RWPE1 (cell line): Measurements from ENCODE around the gene PRKN.

ENCODE experiments used
- CTCF ChIA-PET: fragments of 350-600 bp; sonication (Branson Sonifier 250); formaldehyde crosslinking; extraction: SDS; loops from one replicate; lab custom pipeline; 2021; lab: Yijun Ruan, JAX
- POLR2A ChIA-PET: fragments of 400-600 bp; formaldehyde crosslinking; extraction: SDS; loops from one replicate; lab custom pipeline; 2020; ENCODE audit warnings: antibody characterized with exemption; ENCODE audit not compliant: low non-redundant PET; lab: Yijun Ruan, JAX
- DNase-seq: peaks from one replicate; pipeline ENCODE4 v3.0.0; 2012; ENCODE audit warnings: low spot score
- H3K27ac ChIP-seq: fragments of 450-650 bp; 2 replicates; pipeline ENCODE4 v1.5.1; 2017
- TF ChIP-seq, protein P1 (sequence below): fragments of 450-650 bp; conservative IDR thresholded peaks from 2 replicates; pipeline ENCODE4 v1.5.1; 2017; ENCODE audit warnings: low read depth, mild to moderate bottlenecking

Gene PRKN

DNA sequence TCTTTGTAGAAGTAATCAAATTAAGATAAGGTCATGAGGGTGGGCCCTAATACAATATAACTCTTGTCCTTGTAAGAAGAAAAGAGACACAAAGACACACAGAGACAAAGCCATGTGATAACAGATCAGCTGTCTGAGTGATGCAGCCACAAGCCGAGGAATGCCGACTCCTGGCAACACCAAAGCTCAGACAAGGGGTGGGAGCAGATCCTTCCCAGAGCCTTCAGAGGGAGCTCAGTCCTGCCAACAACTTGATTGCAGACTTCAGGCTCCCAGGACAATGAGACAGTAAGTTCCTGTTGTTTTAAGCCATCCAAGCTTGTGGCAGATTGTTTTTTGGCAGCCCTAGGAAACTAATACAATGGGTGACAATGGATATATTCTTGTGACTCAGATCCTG, 1128.7 kb downstream of the PRKN start:
- H3K27ac ChIP-seq: no peak overlapping the region
- DNase-seq: no peak
- POLR2A ChIA-PET: no interaction called here
- CTCF ChIA-PET: interaction anchor here (0.6 kb wide), 1 partner anchor 65 kb away, joined by 4 read pairs; no protein-coding TSS in a partner anchor
- TF ChIP-seq, protein P1, sequence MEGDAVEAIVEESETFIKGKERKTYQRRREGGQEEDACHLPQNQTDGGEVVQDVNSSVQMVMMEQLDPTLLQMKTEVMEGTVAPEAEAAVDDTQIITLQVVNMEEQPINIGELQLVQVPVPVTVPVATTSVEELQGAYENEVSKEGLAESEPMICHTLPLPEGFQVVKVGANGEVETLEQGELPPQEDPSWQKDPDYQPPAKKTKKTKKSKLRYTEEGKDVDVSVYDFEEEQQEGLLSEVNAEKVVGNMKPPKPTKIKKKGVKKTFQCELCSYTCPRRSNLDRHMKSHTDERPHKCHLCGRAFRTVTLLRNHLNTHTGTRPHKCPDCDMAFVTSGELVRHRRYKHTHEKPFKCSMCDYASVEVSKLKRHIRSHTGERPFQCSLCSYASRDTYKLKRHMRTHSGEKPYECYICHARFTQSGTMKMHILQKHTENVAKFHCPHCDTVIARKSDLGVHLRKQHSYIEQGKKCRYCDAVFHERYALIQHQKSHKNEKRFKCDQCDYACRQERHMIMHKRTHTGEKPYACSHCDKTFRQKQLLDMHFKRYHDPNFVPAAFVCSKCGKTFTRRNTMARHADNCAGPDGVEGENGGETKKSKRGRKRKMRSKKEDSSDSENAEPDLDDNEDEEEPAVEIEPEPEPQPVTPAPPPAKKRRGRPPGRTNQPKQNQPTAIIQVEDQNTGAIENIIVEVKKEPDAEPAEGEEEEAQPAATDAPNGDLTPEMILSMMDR: no peak

DNA sequence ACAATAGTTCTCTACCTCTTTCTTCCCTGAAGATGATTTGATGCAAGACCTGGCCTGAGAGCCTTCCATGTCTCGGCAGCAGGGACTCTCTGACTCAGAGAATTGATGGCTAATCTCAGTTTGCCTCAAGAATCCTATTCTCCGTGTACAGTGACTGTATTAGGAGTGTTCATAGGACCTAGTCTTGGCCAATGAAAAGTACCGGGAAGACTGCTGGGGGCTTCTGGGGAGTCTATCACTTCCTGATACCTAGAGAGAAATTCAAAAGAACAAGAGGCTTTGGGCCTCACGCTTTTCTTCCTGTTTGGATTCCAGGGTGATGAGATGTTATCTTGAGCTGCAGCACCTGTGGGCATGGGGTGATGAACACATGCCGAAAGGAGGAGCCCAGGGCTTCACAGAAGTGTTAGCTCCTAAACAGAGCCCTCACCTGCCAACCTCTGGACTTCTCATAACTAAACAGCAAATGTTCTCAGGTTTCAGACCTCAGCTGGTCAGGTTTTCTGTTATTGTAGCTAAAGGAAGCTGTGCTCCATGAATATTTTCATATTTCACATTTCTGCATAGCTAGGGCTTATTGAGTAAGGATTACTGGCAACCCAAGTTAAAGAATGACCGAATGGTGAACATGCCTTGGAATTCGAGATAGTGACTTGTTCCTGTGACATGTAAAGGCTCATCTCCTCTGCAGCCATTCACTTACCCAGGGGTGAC, 1130.6 kb downstream of the PRKN start:
- POLR2A ChIA-PET: no interaction called here
- no peak overlapping the region for H3K27ac ChIP-seq
- no peak for DNase-seq
- TF ChIP-seq, protein P1: no peak
- CTCF ChIA-PET: no interaction called here

DNA sequence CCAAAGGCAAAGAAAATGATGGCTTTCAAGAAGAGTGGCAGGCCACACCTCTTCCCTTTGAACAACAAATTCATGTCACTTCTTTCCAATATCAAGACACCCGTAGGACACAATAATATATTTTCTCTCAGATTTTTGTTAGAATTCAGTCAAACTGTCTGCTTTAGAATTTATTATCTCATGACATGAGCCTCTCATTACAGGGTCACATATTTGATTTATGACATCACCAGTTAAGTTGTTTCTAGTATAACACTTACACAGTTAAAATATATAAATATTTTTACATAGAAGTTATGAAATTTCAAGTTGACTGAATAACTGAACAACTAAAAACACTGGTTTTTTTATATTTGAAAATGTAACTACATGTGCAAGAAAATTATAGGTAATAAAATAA, 1133.2 kb downstream of the PRKN start:
- no peak overlapping the region for H3K27ac ChIP-seq
- no peak for DNase-seq
- ChIA-PET POLR2A (no interaction called here), CTCF (no interaction called here)
- TF ChIP-seq, protein P1: no peak

DNA sequence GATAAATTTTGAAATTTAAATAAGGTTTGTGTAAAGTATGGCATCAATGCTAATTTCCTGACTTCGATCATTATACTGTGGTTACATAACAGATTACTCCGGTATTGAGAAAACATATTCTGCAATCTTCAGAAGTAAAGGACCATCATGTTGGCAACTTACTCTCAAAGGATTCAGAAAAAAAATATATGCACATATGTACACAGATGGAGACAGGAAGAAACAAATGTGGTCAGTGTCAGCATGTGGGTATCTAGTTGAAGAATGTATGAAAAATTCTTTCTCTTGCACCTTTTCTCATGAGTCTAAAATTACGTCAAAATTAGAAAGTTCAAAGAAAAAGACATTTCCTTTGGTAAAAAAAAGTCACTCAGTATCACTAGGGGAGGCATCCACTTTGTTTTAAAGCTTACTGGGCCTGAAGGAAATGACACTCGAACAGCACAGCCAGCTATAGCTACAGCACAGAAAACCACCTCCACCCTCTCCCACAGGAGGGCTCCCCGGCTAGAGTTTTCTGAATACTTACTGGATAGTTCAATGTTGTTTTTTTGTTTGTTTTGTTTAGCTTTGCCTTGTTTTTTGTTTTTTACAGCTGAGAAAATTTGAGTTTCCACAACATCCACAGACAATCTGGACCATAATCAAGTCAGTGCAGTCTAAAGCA, 1136.5 kb downstream of the PRKN start:
- H3K27ac ChIP-seq: no peak overlapping the region
- TF ChIP-seq, protein P1: no peak
- ChIA-PET CTCF (interaction anchor here (0.6 kb wide), 1 partner anchor 91 kb away, joined by 3 read pairs; no protein-coding TSS in a partner anchor), POLR2A (no interaction called here)
- DNase-seq: no peak

DNA sequence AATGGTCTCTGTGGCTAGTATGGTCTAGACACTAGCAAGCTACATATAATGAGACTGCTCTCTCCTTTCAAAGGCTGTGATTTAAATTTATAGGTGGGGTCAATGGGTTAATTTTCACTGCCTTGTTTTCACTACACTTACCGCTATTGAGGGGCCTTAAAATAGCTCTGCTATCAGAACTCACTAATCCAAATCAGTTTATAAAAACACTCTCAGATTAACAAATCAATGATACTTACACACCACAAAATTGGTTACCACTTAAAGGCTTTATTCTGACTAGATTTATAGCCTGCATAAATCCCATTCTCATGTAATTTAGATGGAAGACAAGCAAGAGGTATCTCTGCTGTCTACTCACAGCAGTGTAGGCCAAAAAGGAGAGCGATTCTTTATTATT, 1140.7 kb downstream of the PRKN start:
- TF ChIP-seq, protein P1: no peak
- H3K27ac ChIP-seq: no peak overlapping the region
- DNase-seq: no peak
- ChIA-PET POLR2A (no interaction called here), CTCF (interaction anchor here (1.2 kb wide), 1 partner anchor 168 kb away, joined by 3 read pairs; no protein-coding TSS in a partner anchor)

DNA sequence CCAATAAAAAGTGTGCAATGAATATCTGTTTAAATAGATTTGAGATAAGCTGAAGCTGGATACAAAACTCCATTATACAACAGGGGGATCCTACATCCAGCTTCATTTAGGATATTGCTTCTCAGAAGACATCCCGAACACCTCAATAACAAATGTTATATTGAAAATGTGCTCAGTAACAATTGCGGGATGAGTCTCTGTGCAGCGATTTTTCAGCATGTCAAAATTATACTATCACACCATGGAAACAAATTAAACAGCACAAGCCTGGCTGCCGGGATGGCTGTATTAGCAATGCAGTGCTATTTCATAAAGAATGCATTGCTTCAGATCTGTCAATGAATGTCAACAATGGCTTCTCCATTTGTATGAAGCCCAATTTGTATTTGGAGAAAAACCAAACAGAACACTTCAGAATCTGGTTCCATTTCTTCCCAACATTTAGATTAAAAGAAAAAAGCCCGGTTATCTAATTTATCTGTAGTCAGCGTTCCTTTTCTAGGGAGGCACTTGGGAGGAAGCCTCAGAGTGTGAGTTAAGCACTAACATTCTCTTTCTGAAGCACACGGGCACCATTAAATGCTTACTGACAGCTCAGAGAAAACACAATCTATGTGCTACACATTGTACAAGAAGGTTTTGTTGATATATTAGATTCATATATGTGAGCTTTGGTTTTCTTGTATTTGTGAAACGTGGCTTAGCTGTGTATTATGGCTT, 1142.8 kb downstream of the PRKN start:
- TF ChIP-seq, protein P1: no peak
- POLR2A ChIA-PET: no interaction called here
- no peak overlapping the region for H3K27ac ChIP-seq
- DNase-seq: no peak
- CTCF ChIA-PET: no interaction called here
